Measurements from ENCODE around the gene TP53. TPM values are rescaled to one million over a fixed set of nuclear protein-coding genes. Genes with fewer than 3 reads are reported as not detected.
A peak's percentile ranks its signal among the peaks of the same experiment; 100 is the strongest.

TP53 gene
- total RNA-seq, 1 experiment from 2014 or later, result 129 TPM

DNA sequence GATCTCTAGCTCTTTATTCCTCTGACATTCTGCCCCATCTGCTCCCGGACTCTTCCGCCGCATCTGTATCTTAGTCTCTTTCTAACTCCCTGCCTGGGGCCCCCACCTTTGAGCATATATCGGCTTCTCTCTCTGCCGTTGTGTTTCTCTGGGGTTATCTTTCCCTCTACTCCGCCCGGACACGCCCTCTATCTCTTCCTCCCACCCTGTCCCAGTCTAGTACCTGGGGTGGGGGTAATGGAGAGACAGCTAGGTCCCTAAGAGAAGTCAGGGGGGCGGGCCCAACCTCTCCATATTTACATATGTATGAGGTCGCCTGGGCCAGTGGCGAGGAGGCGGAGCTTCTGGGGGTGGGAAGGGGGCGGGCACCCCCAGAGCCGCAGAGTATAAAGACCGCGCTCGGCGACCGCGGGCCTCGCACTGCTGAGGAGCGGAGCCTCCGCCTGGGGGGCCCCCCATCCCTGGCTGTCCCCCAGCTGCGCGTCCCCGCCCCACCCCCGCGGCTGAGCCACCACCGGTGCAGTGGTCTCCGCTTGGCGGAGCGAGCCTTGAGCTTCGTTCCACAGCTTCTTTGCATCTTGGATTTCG lies 36.7 kb downstream of the TP53 start, which contains the start of gene ATP1B2:
TSS of gene ATP1B2 (plus strand) at position 418 of the 588 bp plus-strand sequence. CDS start 593 bp downstream, outside the sequence.
- CTCF ChIA-PET, result interaction anchor here (1.2 kb wide), 1 partner anchor 37 kb away, joined by 3 read pairs; the partner anchor contains the start of gene TP53
- TF ChIP-seq SIN3A (IDR thresholded peaks at IDR 0.05; ENCODE audit: borderline replicate concordance, insufficient read depth, low read depth, low read length) (no peak), TCF7L2 (IDR thresholded peaks at IDR 0.05; ENCODE audit: low read depth, low read length) (no peak), POLR2AphosphoS5 (IDR thresholded peaks at IDR 0.05; ENCODE audit: low read depth, low read length) (no peak)
- TF ChIP-seq, protein P1, sequence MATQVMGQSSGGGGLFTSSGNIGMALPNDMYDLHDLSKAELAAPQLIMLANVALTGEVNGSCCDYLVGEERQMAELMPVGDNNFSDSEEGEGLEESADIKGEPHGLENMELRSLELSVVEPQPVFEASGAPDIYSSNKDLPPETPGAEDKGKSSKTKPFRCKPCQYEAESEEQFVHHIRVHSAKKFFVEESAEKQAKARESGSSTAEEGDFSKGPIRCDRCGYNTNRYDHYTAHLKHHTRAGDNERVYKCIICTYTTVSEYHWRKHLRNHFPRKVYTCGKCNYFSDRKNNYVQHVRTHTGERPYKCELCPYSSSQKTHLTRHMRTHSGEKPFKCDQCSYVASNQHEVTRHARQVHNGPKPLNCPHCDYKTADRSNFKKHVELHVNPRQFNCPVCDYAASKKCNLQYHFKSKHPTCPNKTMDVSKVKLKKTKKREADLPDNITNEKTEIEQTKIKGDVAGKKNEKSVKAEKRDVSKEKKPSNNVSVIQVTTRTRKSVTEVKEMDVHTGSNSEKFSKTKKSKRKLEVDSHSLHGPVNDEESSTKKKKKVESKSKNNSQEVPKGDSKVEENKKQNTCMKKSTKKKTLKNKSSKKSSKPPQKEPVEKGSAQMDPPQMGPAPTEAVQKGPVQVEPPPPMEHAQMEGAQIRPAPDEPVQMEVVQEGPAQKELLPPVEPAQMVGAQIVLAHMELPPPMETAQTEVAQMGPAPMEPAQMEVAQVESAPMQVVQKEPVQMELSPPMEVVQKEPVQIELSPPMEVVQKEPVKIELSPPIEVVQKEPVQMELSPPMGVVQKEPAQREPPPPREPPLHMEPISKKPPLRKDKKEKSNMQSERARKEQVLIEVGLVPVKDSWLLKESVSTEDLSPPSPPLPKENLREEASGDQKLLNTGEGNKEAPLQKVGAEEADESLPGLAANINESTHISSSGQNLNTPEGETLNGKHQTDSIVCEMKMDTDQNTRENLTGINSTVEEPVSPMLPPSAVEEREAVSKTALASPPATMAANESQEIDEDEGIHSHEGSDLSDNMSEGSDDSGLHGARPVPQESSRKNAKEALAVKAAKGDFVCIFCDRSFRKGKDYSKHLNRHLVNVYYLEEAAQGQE (IDR thresholded peaks at IDR 0.05; ENCODE audit: insufficient read depth in 1 of 2, low read depth in 2 of 2, low read length in 1 of 2), result no peak
- TF ChIP-seq, protein P2, sequence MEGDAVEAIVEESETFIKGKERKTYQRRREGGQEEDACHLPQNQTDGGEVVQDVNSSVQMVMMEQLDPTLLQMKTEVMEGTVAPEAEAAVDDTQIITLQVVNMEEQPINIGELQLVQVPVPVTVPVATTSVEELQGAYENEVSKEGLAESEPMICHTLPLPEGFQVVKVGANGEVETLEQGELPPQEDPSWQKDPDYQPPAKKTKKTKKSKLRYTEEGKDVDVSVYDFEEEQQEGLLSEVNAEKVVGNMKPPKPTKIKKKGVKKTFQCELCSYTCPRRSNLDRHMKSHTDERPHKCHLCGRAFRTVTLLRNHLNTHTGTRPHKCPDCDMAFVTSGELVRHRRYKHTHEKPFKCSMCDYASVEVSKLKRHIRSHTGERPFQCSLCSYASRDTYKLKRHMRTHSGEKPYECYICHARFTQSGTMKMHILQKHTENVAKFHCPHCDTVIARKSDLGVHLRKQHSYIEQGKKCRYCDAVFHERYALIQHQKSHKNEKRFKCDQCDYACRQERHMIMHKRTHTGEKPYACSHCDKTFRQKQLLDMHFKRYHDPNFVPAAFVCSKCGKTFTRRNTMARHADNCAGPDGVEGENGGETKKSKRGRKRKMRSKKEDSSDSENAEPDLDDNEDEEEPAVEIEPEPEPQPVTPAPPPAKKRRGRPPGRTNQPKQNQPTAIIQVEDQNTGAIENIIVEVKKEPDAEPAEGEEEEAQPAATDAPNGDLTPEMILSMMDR (IDR thresholded peaks at IDR 0.05), result no peak
- no peaks in the 10 kb centered on the region for H3K36me3 ChIP-seq (ENCODE audit: control insufficient read depth, insufficient read depth, low read length)
- H3K27ac ChIP-seq (ENCODE audit: low read length), result no peak within 1 kb of the TSS
- BruUV-seq (replicated peaks), result no TSS peak
- H3K4me1 ChIP-seq (ENCODE audit: control insufficient read depth, insufficient read depth, low read length), result no peaks in the 10 kb centered on the region
- peaks cover 2% of the 10 kb centered on the region; the same call in 1 of the 2 replicates for H3K27me3 ChIP-seq (ENCODE audit: control insufficient read depth, insufficient read depth, low read length)
- ATAC-seq (peak; percentile 84), DNase-seq (ENCODE audit: low read depth, low spot score) (no peak)
- H3K4me3 ChIP-seq (ENCODE audit: low read depth in 2 of 2, low read length in 2 of 2), result peak within 1 kb of the TSS; percentile 26 to 47
- in situ Hi-C loops (cut with HindIII; ENCODE audit: low pct_unique_long_range_greater_than_20kb, low sequenced_read_pairs), result no loop called here
- intact Hi-C loops (cut with micrococcal nuclease; ENCODE audit: unreplicated experiment), result no loop called here
- POLR2A ChIA-PET, result interaction anchor here (0.6 to 0.7 kb wide), 6 partner anchors 12 to 279 kb away, joined by 3 to 8 read pairs (median 6); partner anchors contain the start of genes MPDU1 and TP53
- no peaks in the 10 kb centered on the region for H3K9me3 ChIP-seq (ENCODE audit: control insufficient read depth, insufficient read depth, low read depth, low read length)

DNA sequence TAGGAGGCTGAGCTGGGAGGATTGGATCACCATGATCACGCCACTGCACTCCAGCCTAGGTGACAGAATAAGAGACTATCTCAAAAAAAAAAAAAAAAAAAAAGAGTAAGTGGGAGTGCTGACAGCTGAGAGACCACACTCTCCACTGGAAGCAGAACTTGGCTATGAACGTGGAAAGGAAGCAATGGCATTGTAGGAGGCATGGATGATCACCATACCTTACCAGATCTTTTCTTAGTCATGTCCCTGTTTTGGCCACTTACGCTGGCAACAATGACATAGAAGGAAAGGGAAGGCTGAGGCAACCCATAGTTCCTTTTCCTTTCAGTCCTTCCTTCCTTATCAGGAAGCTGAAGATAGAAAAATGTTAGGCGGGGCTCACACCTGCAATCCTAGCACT lies 40.3 kb downstream of the TP53 start:
- ATAC-seq, result no peak
- BruUV-seq (replicated peaks), result no TSS peak

More for the DNA sequence above, 40.3 kb downstream of the TP53 start:
- TF ChIP-seq POLR2AphosphoS5 (IDR thresholded peaks at IDR 0.05; ENCODE audit: low read depth, low read length), result no peak
- TF ChIP-seq, protein P2 (IDR thresholded peaks at IDR 0.05), result no peak
- TF ChIP-seq TCF7L2 (IDR thresholded peaks at IDR 0.05; ENCODE audit: low read depth, low read length), result no peak
- no peak for TF ChIP-seq SIN3A (IDR thresholded peaks at IDR 0.05; ENCODE audit: borderline replicate concordance, insufficient read depth, low read depth, low read length)
- CTCF ChIA-PET, result no interaction called here
- Histone ChIP-seq H3K4me1 (ENCODE audit: control insufficient read depth, insufficient read depth, low read length) (no peaks in the 10 kb centered on the region), H3K9me3 (ENCODE audit: control insufficient read depth, insufficient read depth, low read depth, low read length) (no peaks in the 10 kb centered on the region), H3K27ac (ENCODE audit: low read length) (no peak overlapping the region), H3K27me3 (ENCODE audit: control insufficient read depth, insufficient read depth, low read length) (no peaks in the 10 kb centered on the region), H3K36me3 (ENCODE audit: control insufficient read depth, insufficient read depth, low read length) (no peaks in the 10 kb centered on the region), H3K4me3 (ENCODE audit: low read depth in 2 of 2, low read length in 2 of 2) (no peak overlapping the region)
- no peak for DNase-seq (ENCODE audit: low read depth, low spot score)
- intact Hi-C loops (cut with micrococcal nuclease; ENCODE audit: unreplicated experiment) (no loop called here), in situ Hi-C loops (cut with HindIII; ENCODE audit: low pct_unique_long_range_greater_than_20kb, low sequenced_read_pairs) (no loop called here)
- POLR2A ChIA-PET, result no interaction called here
